HL-60 (cell line): ENCODE data around the gene AMZ1.

ENCODE experiments used
- DNase-seq, 2 experiments: peaks; one replicate each; pipeline ENCODE4 v3.0.0-alpha.2; 2010 to 2020; ENCODE audit warnings: low read depth in 1 of 2, low spot score in 1 of 2
- H3K27ac ChIP-seq: fragments of 250-450 bp; sonication (Bioruptor Pico); replicated peaks from 2 replicates; pipeline ENCODE4 v1.5.1; 2020; ENCODE audit warnings: mild to moderate bottlenecking, moderate library complexity
- H3K27me3 ChIP-seq: fragments of 250-450 bp; sonication (Bioruptor Pico); 2 replicates; pipeline ENCODE4 v1.5.1; 2021; ENCODE audit warnings: mild to moderate bottlenecking, moderate library complexity; ENCODE audit not compliant: insufficient read depth, poor library complexity, severe bottlenecking
- H3K4me3 ChIP-seq: replicated peaks from 2 replicates; pipeline ENCODE4 v1.5.1; 2011; ENCODE audit warnings: mild to moderate bottlenecking, control low read depth, low read length; ENCODE audit not compliant: insufficient read depth
- CTCF ChIP-seq: IDR thresholded peaks from one replicate; pipeline ENCODE4 v1.5.1; 2011; ENCODE audit warnings: low read length, control low read depth, inconsistent platforms; ENCODE audit not compliant: insufficient read depth
- GABPA ChIP-seq: IDR thresholded peaks from 2 replicates; pipeline ENCODE4 v1.6.1; 2012; ENCODE audit warnings: low read depth
- POLR2AphosphoS5 ChIP-seq: IDR thresholded peaks from 2 replicates; pipeline ENCODE4 v1.6.1; 2012; ENCODE audit warnings: low read depth
- REST ChIP-seq: IDR thresholded peaks from 2 replicates; pipeline ENCODE4 v1.6.1; 2012; ENCODE audit warnings: low read depth; ENCODE audit not compliant: insufficient replicate concordance
- SPI1 ChIP-seq: IDR thresholded peaks from 2 replicates; pipeline ENCODE4 v1.6.1; 2012; ENCODE audit warnings: low read depth, mild to moderate bottlenecking, borderline replicate concordance

Gene AMZ1

GRCh38 chr7:2708547-2709310 is 20.7 kb downstream of the AMZ1 start:
- no peak for DNase-seq
- TF ChIP-seq GABPA: no peak
- TF ChIP-seq REST: no peak
- no peak for TF ChIP-seq POLR2AphosphoS5
- no peak for TF ChIP-seq SPI1
- TF ChIP-seq CTCF: no peak
- H3K27ac ChIP-seq: no peak overlapping the region
- H3K4me3 ChIP-seq: no peak overlapping the region
- H3K27me3 ChIP-seq: no peaks in the 10 kb centered on the region

GRCh38 chr7:2709553-2710285 is 21.7 kb downstream of the AMZ1 start:
- H3K27ac ChIP-seq: no peak overlapping the region
- no peaks in the 10 kb centered on the region for H3K27me3 ChIP-seq
- TF ChIP-seq POLR2AphosphoS5 (no peak), CTCF (peak; percentile 98)
- peak; percentile 72 to 77 for DNase-seq
- H3K4me3 ChIP-seq: no peak overlapping the region

GRCh38 chr7:2710286-2710655 is 22.3 kb downstream of the AMZ1 start:
- Histone ChIP-seq H3K4me3 (no peak overlapping the region), H3K27me3 (no peaks in the 10 kb centered on the region), H3K27ac (no peak overlapping the region)
- no peak for TF ChIP-seq POLR2AphosphoS5
- TF ChIP-seq SPI1: no peak
- TF ChIP-seq GABPA: no peak
- no peak for TF ChIP-seq CTCF
- no peak for TF ChIP-seq REST
- DNase-seq: no peak
